H1 (cell line): ENCODE results near the gene TBC1D24. TPM values are rescaled to one million over a fixed set of nuclear protein-coding genes. Genes with fewer than 3 reads are reported as not detected.

Experiments
- CTCF ChIA-PET: fragments of 300-600 bp; sonication (Branson Sonifier 250); formaldehyde crosslinking; loops from one replicate; lab custom pipeline; 2021; ENCODE audit not compliant: partially characterized antibody; lab: Charles Lee
- POLR2A ChIA-PET: fragments of 300-600 bp; sonication (Branson Sonifier 250); formaldehyde crosslinking; loops from one replicate; lab custom pipeline; 2021; ENCODE audit warnings: inconsistent platforms; ENCODE audit not compliant: partially characterized antibody; lab: Charles Lee
- DNase-seq, 2 experiments: peaks; one replicate each; pipeline versions ENCODE4 v3.0.0 to v3.0.0-alpha.2; 2010 to 2022; ENCODE audit warnings: low spot score in 2 of 2, low read depth in 1 of 2, mixed read lengths in 1 of 2
- FAIRE-seq: peaks from 2 replicates; lab custom pipeline; 2011; peaks lifted over from hg19 to GRCh38; lab: Jason Lieb, UNC
- H2AFZ ChIP-seq: 2 replicates; pipeline ENCODE4 v1.8.1; 2012; ENCODE audit warnings: low read length, inconsistent platforms
- H2AK5ac ChIP-seq: 2 replicates; pipeline ENCODE4 v1.6.1; 2013; ENCODE audit warnings: low read depth, low read length
- H2BK120ac ChIP-seq: replicated peaks from 2 replicates; pipeline ENCODE3; 2013; ENCODE audit warnings: low read depth, low read length, inconsistent platforms
- H2BK12ac ChIP-seq: 2 replicates; pipeline ENCODE4 v1.6.1; 2013; ENCODE audit warnings: low read depth, low read length
- H2BK15ac ChIP-seq: 2 replicates; pipeline ENCODE4 v1.6.1; 2013; ENCODE audit warnings: low read length
- H2BK20ac ChIP-seq: 2 replicates; pipeline ENCODE4 v1.6.1; 2013; ENCODE audit warnings: low read length
- H2BK5ac ChIP-seq: 2 replicates; pipeline ENCODE4 v1.6.1; 2013; ENCODE audit warnings: low read depth, low read length
- H3K14ac ChIP-seq: 2 replicates; pipeline ENCODE4 v1.6.1; 2013; ENCODE audit warnings: inconsistent platforms; ENCODE audit not compliant: insufficient read length
- H3K18ac ChIP-seq: 2 replicates; pipeline ENCODE4 v1.6.1; 2013; ENCODE audit warnings: low read length; ENCODE audit errors: extremely low read depth
- H3K23ac ChIP-seq: 2 replicates; pipeline ENCODE4 v1.6.1; 2013; ENCODE audit warnings: inconsistent platforms; ENCODE audit not compliant: insufficient read length
- H3K23me2 ChIP-seq: 2 replicates; pipeline ENCODE4 v1.6.1; 2013; ENCODE audit warnings: low read depth, low read length
- H3K27ac ChIP-seq: 2 replicates; pipeline ENCODE4 v1.6.1; 2011; ENCODE audit warnings: low read depth, low read length, inconsistent platforms
- H3K27me3 ChIP-seq, 4 experiments: replicated peaks in 1 of 4; 1 replicate in 1 of 4; 2 replicates in 3 of 4; pipeline versions ENCODE4 v1.6.1 to v1.8.1; 2011 to 2013; ENCODE audit warnings: low read length in 3 of 4, mild to moderate bottlenecking in 3 of 4, inconsistent platforms in 2 of 4, mixed read lengths in 2 of 4, moderate library complexity in 1 of 4; ENCODE audit not compliant: control insufficient read depth in 3 of 4, insufficient read depth in 3 of 4; ENCODE audit errors: extremely low read depth in 1 of 4
- H3K36me3 ChIP-seq, 4 experiments: 2 replicates each; pipeline versions ENCODE4 v1.6.1 to v1.8.1; 2011 to 2013; ENCODE audit warnings: mild to moderate bottlenecking in 4 of 4, low read length in 3 of 4, moderate library complexity in 2 of 4, control low read depth in 1 of 4, inconsistent platforms in 1 of 4; ENCODE audit not compliant: insufficient read depth in 4 of 4, control insufficient read depth in 2 of 4
- H3K4ac ChIP-seq: replicated peaks from 2 replicates; pipeline ENCODE3; 2013; ENCODE audit warnings: low read length, low read depth, mixed read lengths, inconsistent platforms; ENCODE audit not compliant: insufficient read length
- H3K4me1 ChIP-seq, 4 experiments: replicated peaks in 1 of 4; 1 replicate in 1 of 4; 2 replicates in 3 of 4; pipeline versions ENCODE4 v1.6.1 to v1.8.1; 2011 to 2013; ENCODE audit warnings: low read length in 3 of 4, inconsistent platforms in 2 of 4, mixed read lengths in 1 of 4; ENCODE audit not compliant: insufficient read depth in 4 of 4, control insufficient read depth in 3 of 4
- H3K4me2 ChIP-seq, 2 experiments: 2 replicates each; pipeline versions ENCODE4 v1.6.1 to v1.8.1; 2011 to 2013; ENCODE audit warnings: low read depth in 2 of 2, low read length in 2 of 2, control low read depth in 1 of 2, inconsistent platforms in 1 of 2, mild to moderate bottlenecking in 1 of 2; ENCODE audit not compliant: insufficient read depth in 1 of 2
- H3K4me3 ChIP-seq, 4 experiments: fragments of 200-600, 300-600 bp in 1 of 4; sonication (generic), shearing (Covaris generic), sonication (Bioruptor Twin) in 1 of 4; 2 replicates each; pipeline versions ENCODE4 v1.5.1 to v1.8.1; 2011 to 2016; ENCODE audit warnings: low read length in 4 of 4, low read depth in 3 of 4, control low read depth in 2 of 4, inconsistent platforms in 2 of 4, mild to moderate bottlenecking in 2 of 4, mixed read lengths in 1 of 4, moderate library complexity in 1 of 4; ENCODE audit not compliant: insufficient read depth in 2 of 4; ENCODE audit errors: extremely low read depth in 1 of 4
- H3K56ac ChIP-seq: replicated peaks from 2 replicates; pipeline ENCODE3; 2013; ENCODE audit warnings: low read depth, mild to moderate bottlenecking, mixed read lengths, low read length, inconsistent platforms; ENCODE audit not compliant: insufficient read length
- H3K79me1 ChIP-seq: 2 replicates; pipeline ENCODE4 v1.6.1; 2013; ENCODE audit warnings: low read depth, low read length, control low read depth
- H3K79me2 ChIP-seq, 2 experiments: 2 replicates each; pipeline versions ENCODE4 v1.6.1 to v1.8.1; 2012 to 2013; ENCODE audit warnings: low read length in 2 of 2, mild to moderate bottlenecking in 2 of 2, inconsistent platforms in 1 of 2; ENCODE audit not compliant: insufficient read depth in 2 of 2, control insufficient read depth in 1 of 2
- H3K9ac ChIP-seq, 4 experiments: replicated peaks in 1 of 4; 1 replicate in 1 of 4; 2 replicates in 3 of 4; pipeline versions ENCODE4 v1.6.1 to v1.8.1; 2011 to 2013; ENCODE audit warnings: low read depth in 3 of 4, low read length in 3 of 4, control low read depth in 2 of 4, mild to moderate bottlenecking in 2 of 4, moderate library complexity in 2 of 4, inconsistent platforms in 1 of 4; ENCODE audit errors: extremely low read depth in 1 of 4
- H3K9me3 ChIP-seq, 2 experiments: 2 replicates each; pipeline versions ENCODE4 v1.6.1 to v1.8.1; 2012 to 2013; ENCODE audit warnings: mild to moderate bottlenecking in 2 of 2, moderate library complexity in 2 of 2, control low read depth in 1 of 2, inconsistent platforms in 1 of 2, low read depth in 1 of 2, low read length in 1 of 2, mixed read lengths in 1 of 2; ENCODE audit not compliant: insufficient read depth in 2 of 2
- H4K20me1 ChIP-seq, 2 experiments: replicated peaks in 1 of 2; 2 replicates each; pipeline versions ENCODE3 to v1.8.1; 2011 to 2013; ENCODE audit warnings: inconsistent platforms in 2 of 2, low read length in 2 of 2, mild to moderate bottlenecking in 1 of 2; ENCODE audit not compliant: insufficient read depth in 2 of 2, control insufficient read depth in 1 of 2
- H4K5ac ChIP-seq: 2 replicates; pipeline ENCODE4 v1.6.1; 2013; ENCODE audit warnings: low read length, low read depth, mixed read lengths, inconsistent platforms; ENCODE audit not compliant: insufficient read length
- H4K8ac ChIP-seq: 2 replicates; pipeline ENCODE4 v1.8.0; 2013; ENCODE audit warnings: mild to moderate bottlenecking, moderate library complexity, low read length, inconsistent platforms; ENCODE audit not compliant: insufficient read depth; ENCODE audit errors: extremely low read depth
- H4K91ac ChIP-seq: replicated peaks from 2 replicates; pipeline ENCODE3; 2013; ENCODE audit warnings: low read length, mixed read lengths, inconsistent platforms; ENCODE audit not compliant: insufficient read length
- BRCA1 ChIP-seq: IDR thresholded peaks from 2 replicates; pipeline ENCODE4 v1.6.1; 2012; ENCODE audit warnings: low read depth, low read length, improper control_type of control experiment
- CEBPB ChIP-seq: IDR thresholded peaks from 2 replicates; pipeline ENCODE4 v1.6.1; 2012; ENCODE audit warnings: low read depth, low read length
- CHD1 ChIP-seq: IDR thresholded peaks from 2 replicates; pipeline ENCODE4 v1.6.1; 2012; ENCODE audit warnings: low read depth, low read length, improper control_type of control experiment
- GABPA ChIP-seq: IDR thresholded peaks from 2 replicates; pipeline ENCODE4 v1.6.1; 2011; ENCODE audit warnings: mild to moderate bottlenecking, low read length, moderate library complexity, borderline replicate concordance; ENCODE audit not compliant: insufficient read depth
- KDM1A ChIP-seq: fragments of 200-600, 300-600 bp; sonication (generic); IDR thresholded peaks from 2 replicates; pipeline ENCODE4 v1.7.1; 2016; ENCODE audit warnings: mild to moderate bottlenecking, low read length, borderline replicate concordance
- RBBP5 ChIP-seq: IDR thresholded peaks from 2 replicates; pipeline ENCODE4 v1.7.1; 2012; ENCODE audit warnings: low read depth, mild to moderate bottlenecking, inconsistent platforms, low read length, moderate library complexity, borderline replicate concordance
- RFX5 ChIP-seq: IDR thresholded peaks from 2 replicates; pipeline ENCODE4 v1.6.1; 2011; ENCODE audit warnings: low read depth, low read length, improper control_type of control experiment, borderline replicate concordance
- SUZ12 ChIP-seq: fragments of 200-600 bp; sonication (generic); IDR thresholded peaks from 2 replicates; pipeline ENCODE4 v1.6.1; 2012; ENCODE audit warnings: mild to moderate bottlenecking, inconsistent platforms, low read length, moderate library complexity, mixed read lengths
- TBP ChIP-seq: IDR thresholded peaks from 2 replicates; pipeline ENCODE4 v1.6.1; 2011; ENCODE audit warnings: low read depth, low read length, improper control_type of control experiment
- whole genome bisulfite sequencing, 2 experiments: shearing (Covaris generic) in 1 of 2; methylation state at CpG; one replicate each; pipeline versions ENCODE4 v1.1.6 to v1.1.7; 2013 to 2015; ENCODE audit warnings: low lambda C conversion rate in 2 of 2, mixed read lengths in 2 of 2, inconsistent platforms in 1 of 2, low coverage in 1 of 2, missing lambda C conversion rate in 1 of 2; ENCODE audit not compliant: insufficient replicate concordance in 2 of 2, insufficient coverage in 1 of 2, insufficient read length in 1 of 2; ENCODE audit errors: extremely low coverage in 1 of 2, missing lambda C conversion rate in 1 of 2; 5-methylcytosine and 5-hydroxymethylcytosine counted together
- polyA plus RNA-seq, 7 experiments: library from polyadenylated mRNA; depleted of rRNA in 3 of 7; stranded (reverse) in 5 of 7; unstranded in 2 of 7; fragments of >200 nt in 5 of 7; fragments of 200-250 nt in 2 of 7; gene quantifications; 1 replicate in 5 of 7; 2 replicates in 1 of 7; 4 replicates in 1 of 7; pipeline versions ENCODE4 v1.2.1 to v1.2.3, GENCODE V29; 2011 to 2013; ENCODE audit warnings: missing spikeins in 2 of 7, mixed read lengths in 2 of 7
- total RNA-seq: library from RNA; stranded (reverse); fragmentation: NEBNext Ultra II Directional; extraction: Animal tissue kit (Norgen Biotek cat#: 25700); gene quantifications from 2 replicates; pipeline ENCODE4 v1.2.1, GENCODE V29; 2021
- TF ChIP-seq, protein P1 (sequence below): IDR thresholded peaks from 2 replicates; pipeline ENCODE4 v1.6.1; 2012; ENCODE audit warnings: low read length, inconsistent platforms

Gene TBC1D24
- total and polyA plus RNA-seq, 2 of the 8 experiments (the other 6 are each of a cell fraction or from before 2014, with no cell fraction given): 8.7 to 21.5 TPM

DNA sequence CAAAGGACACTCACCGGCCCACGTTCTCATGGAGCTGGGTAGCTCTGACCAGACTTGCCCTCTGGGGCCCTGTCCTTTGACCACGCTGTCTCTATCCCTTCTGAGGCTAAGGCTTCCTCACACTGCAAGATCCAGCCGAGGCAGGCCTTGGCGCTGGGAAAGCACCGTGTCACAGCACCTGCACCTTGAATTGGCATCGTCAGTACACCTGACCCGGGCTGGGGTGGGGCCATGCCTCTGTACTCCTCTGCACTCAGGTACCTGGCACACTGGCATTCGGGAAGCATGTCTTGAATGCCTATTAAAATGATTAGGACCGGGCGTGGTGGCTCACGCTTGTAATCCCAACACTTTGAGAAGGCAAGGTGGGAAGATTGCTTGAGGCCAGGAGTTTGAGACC, 6.0 kb downstream of the TBC1D24 start:
- H2BK20ac ChIP-seq: no peak overlapping the region
- H3K27me3 ChIP-seq: peaks cover 0 to 8% (median 2%) of the 10 kb centered on the region in 4 experiments; a peak in 2 of 7 replicates
- H3K36me3 ChIP-seq: no peaks in the 10 kb centered on the region
- no peak for TF ChIP-seq SUZ12
- no peak for TF ChIP-seq RBBP5
- TF ChIP-seq CHD1: no peak
- no peak for TF ChIP-seq GABPA
- TF ChIP-seq RFX5: no peak
- TF ChIP-seq CEBPB: no peak
- TF ChIP-seq, protein P1, sequence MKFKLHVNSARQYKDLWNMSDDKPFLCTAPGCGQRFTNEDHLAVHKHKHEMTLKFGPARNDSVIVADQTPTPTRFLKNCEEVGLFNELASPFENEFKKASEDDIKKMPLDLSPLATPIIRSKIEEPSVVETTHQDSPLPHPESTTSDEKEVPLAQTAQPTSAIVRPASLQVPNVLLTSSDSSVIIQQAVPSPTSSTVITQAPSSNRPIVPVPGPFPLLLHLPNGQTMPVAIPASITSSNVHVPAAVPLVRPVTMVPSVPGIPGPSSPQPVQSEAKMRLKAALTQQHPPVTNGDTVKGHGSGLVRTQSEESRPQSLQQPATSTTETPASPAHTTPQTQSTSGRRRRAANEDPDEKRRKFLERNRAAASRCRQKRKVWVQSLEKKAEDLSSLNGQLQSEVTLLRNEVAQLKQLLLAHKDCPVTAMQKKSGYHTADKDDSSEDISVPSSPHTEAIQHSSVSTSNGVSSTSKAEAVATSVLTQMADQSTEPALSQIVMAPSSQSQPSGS: no peak
- no peak for TF ChIP-seq KDM1A
- no peak for TF ChIP-seq BRCA1
- TF ChIP-seq TBP: no peak
- H3K23ac ChIP-seq: no peak overlapping the region
- H2BK120ac ChIP-seq: no peak overlapping the region
- no peaks in the 10 kb centered on the region for H3K9me3 ChIP-seq
- no peak overlapping the region for H3K4me3 ChIP-seq
- peaks cover 28% of the 10 kb centered on the region for H3K79me1 ChIP-seq
- no peak overlapping the region for H3K27ac ChIP-seq
- H2BK5ac ChIP-seq: no peak overlapping the region
- H3K79me2 ChIP-seq: peaks cover 0 to 4% of the 10 kb centered on the region in 2 experiments; a peak in 1 of 4 replicates
- no peak overlapping the region for H4K5ac ChIP-seq
- no peak overlapping the region for H2AK5ac ChIP-seq
- FAIRE-seq: no peak
- H3K4ac ChIP-seq: no peak overlapping the region
- H3K14ac ChIP-seq: no peak overlapping the region
- no peak overlapping the region for H4K8ac ChIP-seq
- no peak overlapping the region for H3K56ac ChIP-seq
- no peak overlapping the region for H3K9ac ChIP-seq
- 86% methylated on average over 12 of the region's 12 CpGs; no CpG with 5 or more reads in 1 of the 2 experiments for WGBS, 2 experiments
- H2BK12ac ChIP-seq: no peak overlapping the region
- peaks cover 7 to 10% of the 10 kb centered on the region in 2 experiments for H4K20me1 ChIP-seq
- H2BK15ac ChIP-seq: no peak overlapping the region
- H3K23me2 ChIP-seq: peaks cover under 1% of the 10 kb centered on the region; the same call in 1 of the 2 replicates
- CTCF ChIA-PET: no interaction called here
- DNase-seq: no peak
- H3K4me1 ChIP-seq: peaks cover 0 to 3% (median 0%) of the 10 kb centered on the region in 4 experiments; a peak in 3 of 7 replicates
- H2AFZ ChIP-seq: no peak overlapping the region
- H3K18ac ChIP-seq: no peak overlapping the region
- POLR2A ChIA-PET: interaction anchor here (0.6 to 1.3 kb wide), 4 partner anchors 19 to 402 kb away, joined by 3 to 4 read pairs (median 3); no protein-coding TSS in a partner anchor
- no peak overlapping the region for H4K91ac ChIP-seq
- H3K4me2 ChIP-seq: no peak overlapping the region
